ENCODE measurements around the gene JMJD1C.

DNA sequence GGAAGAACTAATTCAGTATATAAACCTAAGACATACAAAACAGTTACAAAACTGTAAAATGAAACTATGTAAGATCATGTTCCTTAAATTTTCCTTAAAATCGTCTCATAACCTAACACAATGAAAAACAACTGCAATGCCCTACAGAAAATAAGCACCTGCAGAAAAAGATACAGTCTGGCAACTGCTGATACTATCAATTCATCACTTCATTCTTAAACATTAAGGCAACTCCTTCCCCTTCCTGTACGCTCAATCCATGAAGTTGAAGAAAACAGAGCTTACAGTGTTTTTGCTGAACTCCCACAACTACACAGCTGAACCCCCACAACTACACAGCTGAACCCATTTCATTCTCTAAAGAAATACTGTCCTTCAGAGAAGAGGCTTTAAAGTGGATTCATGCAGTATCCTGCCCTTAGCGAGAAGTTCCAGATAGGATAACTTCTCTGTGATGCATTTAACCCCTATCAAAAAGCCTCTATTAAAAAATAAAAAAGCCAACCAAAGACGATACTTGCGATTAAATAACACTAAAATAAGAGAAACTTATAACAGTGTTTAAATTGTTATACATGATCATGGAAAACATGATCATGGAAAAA lies 50.0 kb downstream of the JMJD1C start:
- TF ChIP-seq, protein P1, sequence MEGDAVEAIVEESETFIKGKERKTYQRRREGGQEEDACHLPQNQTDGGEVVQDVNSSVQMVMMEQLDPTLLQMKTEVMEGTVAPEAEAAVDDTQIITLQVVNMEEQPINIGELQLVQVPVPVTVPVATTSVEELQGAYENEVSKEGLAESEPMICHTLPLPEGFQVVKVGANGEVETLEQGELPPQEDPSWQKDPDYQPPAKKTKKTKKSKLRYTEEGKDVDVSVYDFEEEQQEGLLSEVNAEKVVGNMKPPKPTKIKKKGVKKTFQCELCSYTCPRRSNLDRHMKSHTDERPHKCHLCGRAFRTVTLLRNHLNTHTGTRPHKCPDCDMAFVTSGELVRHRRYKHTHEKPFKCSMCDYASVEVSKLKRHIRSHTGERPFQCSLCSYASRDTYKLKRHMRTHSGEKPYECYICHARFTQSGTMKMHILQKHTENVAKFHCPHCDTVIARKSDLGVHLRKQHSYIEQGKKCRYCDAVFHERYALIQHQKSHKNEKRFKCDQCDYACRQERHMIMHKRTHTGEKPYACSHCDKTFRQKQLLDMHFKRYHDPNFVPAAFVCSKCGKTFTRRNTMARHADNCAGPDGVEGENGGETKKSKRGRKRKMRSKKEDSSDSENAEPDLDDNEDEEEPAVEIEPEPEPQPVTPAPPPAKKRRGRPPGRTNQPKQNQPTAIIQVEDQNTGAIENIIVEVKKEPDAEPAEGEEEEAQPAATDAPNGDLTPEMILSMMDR (IDR thresholded peaks at IDR 0.05) = no peak
- no peak for TF ChIP-seq EZH2 (IDR thresholded peaks at IDR 0.05)
- no peak for TF ChIP-seq EZH2phosphoT487 (IDR thresholded peaks at IDR 0.05)
